B cell (primary cell): ENCODE data around the gene APH1B. TPM values are rescaled to one million over a fixed set of nuclear protein-coding genes. Genes with fewer than 3 reads are reported as not detected.

ENCODE experiments used
- ATAC-seq: fragments of 200-7000 bp; cut with Tn5 transposase; one replicate; pipeline ENCODE4 v1.10.0; 2021; ENCODE audit warnings: low read depth, mild to moderate bottlenecking, moderate number of reproducible peaks, moderate library complexity
- CTCF ChIA-PET: fragments of 350-600 bp; sonication (Branson Sonifier 250); formaldehyde crosslinking; loops from one replicate; lab custom pipeline; 2021; ENCODE audit warnings: antibody characterized with exemption, inconsistent platforms; lab: Charles Lee
- POLR2A ChIA-PET: fragments of 350-600 bp; sonication (Branson Sonifier 250); formaldehyde crosslinking; loops from one replicate; lab custom pipeline; 2021; ENCODE audit warnings: antibody characterized with exemption; lab: Charles Lee
- DNase-seq: peaks from one replicate; pipeline ENCODE4 v3.0.0; 2013
- H2AFZ ChIP-seq: 2 replicates; pipeline ENCODE4 v1.6.1; 2012; ENCODE audit warnings: mild to moderate bottlenecking, low read depth, low read length; ENCODE audit not compliant: insufficient read depth, poor library complexity, severe bottlenecking
- H3K27ac ChIP-seq, 2 donors: 1 replicate in 1 of 2; 2 replicates in 1 of 2; pipeline ENCODE4 v1.5.1; 2012 to 2013; ENCODE audit warnings: low read length in 2 of 2, mild to moderate bottlenecking in 2 of 2, moderate library complexity in 1 of 2
- H3K27me3 ChIP-seq, 4 experiments: fragments of 200-600 bp in 1 of 4; sonication (generic) in 1 of 4; replicated peaks in 1 of 4; 1 replicate in 2 of 4; 2 replicates in 2 of 4; pipeline versions ENCODE4 v1.6.1 to v1.7.0; 2013 to 2016; ENCODE audit warnings: low read length in 3 of 4, mild to moderate bottlenecking in 2 of 4, mixed read lengths in 1 of 4, moderate library complexity in 1 of 4; ENCODE audit not compliant: insufficient read depth in 4 of 4, control insufficient read depth in 3 of 4; ENCODE audit errors: control extremely low read depth in 1 of 4
- H3K36me3 ChIP-seq, 2 experiments: replicated peaks in 1 of 2; 1 replicate in 1 of 2; 2 replicates in 1 of 2; pipeline versions ENCODE4 v1.6.1 to v1.7.1; 2013; ENCODE audit warnings: low read length in 1 of 2; ENCODE audit not compliant: insufficient read depth in 2 of 2, control insufficient read depth in 1 of 2; ENCODE audit errors: control extremely low read depth in 1 of 2, extremely low read depth in 1 of 2
- H3K4me1 ChIP-seq, 2 donors: fragments of 200-600 bp in 1 of 2; sonication (generic) in 1 of 2; 1 replicate in 1 of 2; 2 replicates in 1 of 2; pipeline versions ENCODE4 v1.5.1 to v1.6.1; 2013 to 2017; ENCODE audit warnings: low read length in 2 of 2; ENCODE audit not compliant: control insufficient read depth in 2 of 2, insufficient read depth in 2 of 2
- H3K4me2 ChIP-seq: replicated peaks from 2 replicates; pipeline ENCODE3; 2012; ENCODE audit warnings: mild to moderate bottlenecking, low read depth, low read length; ENCODE audit not compliant: poor library complexity, severe bottlenecking
- H3K4me3 ChIP-seq, 5 experiments: fragments of 200-600 bp in 1 of 5; sonication (generic) in 1 of 5; 1 replicate in 3 of 5; 2 replicates in 2 of 5; pipeline versions ENCODE4 v1.5.1 to v1.7.0; 2011 to 2016; ENCODE audit warnings: low read length in 4 of 5, mild to moderate bottlenecking in 4 of 5, low read depth in 2 of 5, control low read depth in 1 of 5, moderate library complexity in 1 of 5; ENCODE audit not compliant: insufficient read depth in 1 of 5; ENCODE audit errors: control extremely low read depth in 1 of 5, extremely low read depth in 1 of 5
- H3K79me2 ChIP-seq: fragments of 200-600 bp; sonication (generic); one replicate; pipeline ENCODE4 v1.6.0; 2016; ENCODE audit warnings: low read length; ENCODE audit not compliant: control insufficient read depth, insufficient read depth
- H3K9ac ChIP-seq: fragments of 200-600 bp; sonication (generic); 2 replicates; pipeline ENCODE4 v1.6.1; 2017; ENCODE audit warnings: mild to moderate bottlenecking, low read length, moderate library complexity
- H3K9me3 ChIP-seq, 3 donors: one replicate each; pipeline versions ENCODE4 v1.6.1 to v1.7.1; 2013; ENCODE audit warnings: low read length in 2 of 3; ENCODE audit not compliant: control insufficient read depth in 2 of 3, insufficient read depth in 1 of 3; ENCODE audit errors: control extremely low read depth in 1 of 3
- H4K20me1 ChIP-seq: 2 replicates; pipeline ENCODE4 v1.6.0; 2012; ENCODE audit warnings: mild to moderate bottlenecking, low read length; ENCODE audit not compliant: insufficient read depth, control insufficient read depth, poor library complexity, severe bottlenecking
- H3K27ac Mint-ChIP-seq: one replicate; pipeline ENCODE4 v1.8.0; 2021; ENCODE audit warnings: mixed read lengths
- H3K27me3 Mint-ChIP-seq: one replicate; pipeline ENCODE4 v1.8.0; 2021; ENCODE audit warnings: mixed read lengths
- H3K4me1 Mint-ChIP-seq: one replicate; pipeline ENCODE4 v1.8.0; 2021; ENCODE audit warnings: mixed read lengths
- H3K4me3 Mint-ChIP-seq: one replicate; pipeline ENCODE4 v1.8.0; 2021; ENCODE audit warnings: mixed read lengths
- H3K9me3 Mint-ChIP-seq: one replicate; pipeline ENCODE4 v1.8.0; 2022; ENCODE audit warnings: mixed read lengths; ENCODE audit not compliant: insufficient read depth
- EZH2 ChIP-seq: IDR thresholded peaks from 2 replicates; pipeline ENCODE4 v1.6.1; 2012; ENCODE audit warnings: borderline replicate concordance, low read depth, mild to moderate bottlenecking, moderate library complexity, low read length; ENCODE audit not compliant: insufficient read depth, poor library complexity, severe bottlenecking
- WGBS: methylation state at CpG from one replicate; pipeline ENCODE4 v1.1.5; 2013; ENCODE audit warnings: missing lambda C conversion rate; ENCODE audit not compliant: insufficient coverage; 5-methylcytosine and 5-hydroxymethylcytosine counted together
- intact Hi-C: fragments of 100-400 bp; cut with micrococcal nuclease; formaldehyde crosslinking; loops from one replicate; pipeline ENCODE4 v1.10.0; 2022
- polyA plus RNA-seq: library from polyadenylated mRNA; depleted of rRNA; stranded (reverse); fragments of >200 nt; gene quantifications from 2 replicates; pipeline ENCODE4 v1.2.3, GENCODE V29; 2012
- total RNA-seq, 2 donors: library from RNA; stranded (reverse); fragments of 120-200 nt in 1 of 2; gene quantifications; 1 replicate in 1 of 2; 2 replicates in 1 of 2; pipeline versions ENCODE4 v1.2.3 to v1.2.4, GENCODE V29; 2013 to 2022
- TF ChIP-seq, protein P1 (sequence below): fragments of 200-600 bp; IDR thresholded peaks from one replicate; pipeline ENCODE4 v1.8.0; 2022; ENCODE audit warnings: antibody characterized with exemption, mild to moderate bottlenecking

The APH1B gene
- total and polyA plus RNA-seq, 2 donors (not counting 1 experiment from before 2014, with no cell fraction given): 7.6 to 45.2 TPM

DNA sequence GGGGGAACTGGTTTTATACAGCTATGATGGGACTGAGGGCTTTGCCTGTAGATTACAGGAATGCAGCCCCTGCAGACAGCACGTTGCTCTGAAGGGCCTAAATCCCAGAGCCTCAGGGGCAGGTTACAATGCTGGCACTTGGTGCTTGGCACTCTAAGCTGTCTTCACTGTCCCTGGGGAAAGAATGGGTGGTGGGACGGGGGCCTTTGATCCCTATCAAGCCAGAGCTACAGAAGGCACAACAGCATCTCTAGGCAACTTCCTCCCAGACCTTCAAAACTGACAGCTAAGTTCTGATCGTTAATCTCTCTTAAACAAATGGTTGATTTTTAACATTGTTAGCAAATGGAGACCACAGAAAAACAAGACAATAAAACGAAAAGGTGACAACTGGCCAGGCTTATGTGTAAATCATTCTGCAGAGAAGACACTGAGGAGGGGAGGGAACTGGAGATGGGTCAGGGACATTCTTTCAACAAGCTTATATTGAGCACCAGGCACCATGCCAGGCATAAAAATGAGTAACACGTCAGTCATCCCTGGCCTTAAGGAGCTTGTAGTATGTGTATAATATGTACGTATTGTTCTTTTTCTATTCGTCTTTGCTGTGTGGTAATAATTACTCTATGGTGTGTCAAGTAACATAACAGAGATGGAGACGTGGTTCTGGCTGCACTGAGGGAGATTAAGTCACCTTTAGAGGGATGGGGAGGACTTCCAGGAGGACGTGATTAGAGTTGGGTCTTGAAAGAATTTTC is 55.1 kb downstream of the APH1B start:
- Histone ChIP-seq H3K9me3 (no peaks in the 10 kb centered on the region), H3K4me3 (no peak overlapping the region), H3K4me2 (no peak overlapping the region), H3K36me3 (no peaks in the 10 kb centered on the region), H4K20me1 (no peaks in the 10 kb centered on the region), H2AFZ (no peak overlapping the region), H3K79me2 (no peaks in the 10 kb centered on the region), H3K27me3 (no peaks in the 10 kb centered on the region), H3K9ac (no peak overlapping the region), H3K4me1 (no peaks in the 10 kb centered on the region), H3K27ac (no peak overlapping the region)
- intact Hi-C loops: no loop called here
- POLR2A ChIA-PET: no interaction called here
- Mint-ChIP-seq H3K9me3 (no peaks in the 10 kb centered on the region), H3K4me3 (no peak overlapping the region), H3K4me1 (peaks cover 2% of the 10 kb centered on the region), H3K27me3 (peaks cover 5% of the 10 kb centered on the region), H3K27ac (no peak overlapping the region)
- TF ChIP-seq EZH2: no peak
- TF ChIP-seq, protein P1, sequence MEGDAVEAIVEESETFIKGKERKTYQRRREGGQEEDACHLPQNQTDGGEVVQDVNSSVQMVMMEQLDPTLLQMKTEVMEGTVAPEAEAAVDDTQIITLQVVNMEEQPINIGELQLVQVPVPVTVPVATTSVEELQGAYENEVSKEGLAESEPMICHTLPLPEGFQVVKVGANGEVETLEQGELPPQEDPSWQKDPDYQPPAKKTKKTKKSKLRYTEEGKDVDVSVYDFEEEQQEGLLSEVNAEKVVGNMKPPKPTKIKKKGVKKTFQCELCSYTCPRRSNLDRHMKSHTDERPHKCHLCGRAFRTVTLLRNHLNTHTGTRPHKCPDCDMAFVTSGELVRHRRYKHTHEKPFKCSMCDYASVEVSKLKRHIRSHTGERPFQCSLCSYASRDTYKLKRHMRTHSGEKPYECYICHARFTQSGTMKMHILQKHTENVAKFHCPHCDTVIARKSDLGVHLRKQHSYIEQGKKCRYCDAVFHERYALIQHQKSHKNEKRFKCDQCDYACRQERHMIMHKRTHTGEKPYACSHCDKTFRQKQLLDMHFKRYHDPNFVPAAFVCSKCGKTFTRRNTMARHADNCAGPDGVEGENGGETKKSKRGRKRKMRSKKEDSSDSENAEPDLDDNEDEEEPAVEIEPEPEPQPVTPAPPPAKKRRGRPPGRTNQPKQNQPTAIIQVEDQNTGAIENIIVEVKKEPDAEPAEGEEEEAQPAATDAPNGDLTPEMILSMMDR: no peak
- DNase-seq (no peak), ATAC-seq (no peak)
- WGBS: 72% methylated on average over 7 of the region's 9 CpGs
- CTCF ChIA-PET: no interaction called here

DNA sequence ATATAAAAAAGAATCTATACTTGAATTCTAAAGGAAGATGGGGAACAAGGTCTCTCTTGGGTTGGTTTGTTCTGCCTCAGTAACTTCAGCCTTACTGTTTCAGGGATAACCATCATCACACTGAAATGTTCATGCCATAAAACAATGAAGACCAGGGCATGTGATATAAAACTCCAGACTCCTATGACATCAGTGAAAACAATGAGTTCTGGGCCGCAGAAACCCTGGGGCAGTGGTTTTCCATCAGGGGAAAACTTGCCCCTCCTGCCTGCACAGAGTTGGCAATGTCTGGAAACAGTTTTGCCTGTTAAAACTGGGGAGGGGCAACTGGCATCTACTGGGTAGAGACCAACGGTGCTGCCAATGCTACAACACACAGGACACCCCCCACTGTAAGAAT is 57.4 kb downstream of the APH1B start:
- Histone ChIP-seq H2AFZ (no peak overlapping the region), H3K4me1 (no peaks in the 10 kb centered on the region), H3K79me2 (no peaks in the 10 kb centered on the region), H3K9me3 (no peaks in the 10 kb centered on the region), H3K4me3 (no peak overlapping the region), H4K20me1 (no peaks in the 10 kb centered on the region), H3K4me2 (no peak overlapping the region), H3K36me3 (no peaks in the 10 kb centered on the region), H3K27me3 (no peaks in the 10 kb centered on the region), H3K9ac (no peak overlapping the region), H3K27ac (no peak overlapping the region)
- Mint-ChIP-seq H3K4me3 (no peak overlapping the region), H3K27ac (no peak overlapping the region), H3K4me1 (no peaks in the 10 kb centered on the region), H3K27me3 (no peaks in the 10 kb centered on the region), H3K9me3 (no peaks in the 10 kb centered on the region)
- ChIA-PET CTCF (no interaction called here), POLR2A (no interaction called here)
- DNase-seq (no peak), ATAC-seq (no peak)
- WGBS: 100% methylated on average over 1 of the region's 2 CpGs
- TF ChIP-seq, protein P1: no peak
- intact Hi-C loops: no loop called here
